OCI-LY7 (cell line): ENCODE measurements around the gene DNAJC27. TPM values are rescaled to one million over a fixed set of nuclear protein-coding genes. Genes with fewer than 3 reads are reported as not detected.

ENCODE experiments used
- BruUV-seq: library from RNA; stranded (reverse); fragments of 400-500 nt; replicated peaks from 2 replicates; lab custom pipeline; 2021; lab: Mats Ljungman, UMichigan
- CTCF ChIA-PET: fragments of 300-600 bp; sonication (Branson Sonifier 250); formaldehyde crosslinking; loops from one replicate; lab custom pipeline; 2022; ENCODE audit warnings: antibody characterized with exemption; ENCODE audit not compliant: unreplicated experiment; lab: Charles Lee
- POLR2A ChIA-PET: fragments of 300-600 bp; sonication (Branson Sonifier 250); formaldehyde crosslinking; loops from one replicate; lab custom pipeline; 2022; ENCODE audit warnings: antibody characterized with exemption; lab: Charles Lee
- DNase-seq: peaks from one replicate; pipeline ENCODE4 v3.0.0-alpha.2; 2015; ENCODE audit warnings: low spot score
- H2AFZ ChIP-seq: fragments of 200-600 bp; sonication (generic), shearing (Covaris generic); 2 replicates; pipeline ENCODE4 v1.6.1; 2014; ENCODE audit warnings: mild to moderate bottlenecking, antibody characterized with exemption, low read length, moderate library complexity
- H3K27ac ChIP-seq: fragments of 200-600 bp; sonication (generic); 2 replicates; pipeline ENCODE4 v1.5.1; 2014; ENCODE audit warnings: mixed run types, low read depth, mild to moderate bottlenecking, moderate library complexity, low read length, inconsistent platforms; ENCODE audit not compliant: poor library complexity, severe bottlenecking
- H3K36me3 ChIP-seq: fragments of 200-600 bp; sonication (generic); 2 replicates; pipeline ENCODE4 v1.6.1; 2014; ENCODE audit warnings: mild to moderate bottlenecking, antibody characterized with exemption, low read length, moderate library complexity, mixed read lengths; ENCODE audit not compliant: insufficient read depth
- H3K4me1 ChIP-seq: fragments of 200-600 bp; sonication (generic); 2 replicates; pipeline ENCODE4 v1.5.1; 2014; ENCODE audit warnings: mild to moderate bottlenecking, low read length; ENCODE audit not compliant: insufficient read depth, poor library complexity, severe bottlenecking
- H3K4me2 ChIP-seq: fragments of 200-600 bp; sonication (generic); 2 replicates; pipeline ENCODE4 v1.6.1; 2014; ENCODE audit warnings: mild to moderate bottlenecking, low read length
- H3K4me3 ChIP-seq: fragments of 200-600 bp; sonication (generic); 2 replicates; pipeline ENCODE4 v1.5.1; 2014; ENCODE audit warnings: mild to moderate bottlenecking, low read depth, low read length; ENCODE audit not compliant: poor library complexity, severe bottlenecking
- H3K79me2 ChIP-seq: fragments of 200-600 bp; sonication (generic); 2 replicates; pipeline ENCODE4 v1.6.1; 2016; ENCODE audit warnings: low read depth, mild to moderate bottlenecking, low read length, moderate library complexity, mixed read lengths; ENCODE audit not compliant: insufficient read depth
- H3K9me2 ChIP-seq: fragments of 200-600 bp; sonication (generic); 2 replicates; pipeline ENCODE4 v1.6.1; 2016; ENCODE audit warnings: mild to moderate bottlenecking, low read length, mixed read lengths; ENCODE audit not compliant: insufficient read depth
- H3K9me3 ChIP-seq: fragments of 200-600 bp; sonication (generic); 2 replicates; pipeline ENCODE4 v1.6.1; 2014; ENCODE audit warnings: mild to moderate bottlenecking, mixed run types, low read length, mixed read lengths
- H4K20me1 ChIP-seq: fragments of 200-600 bp; sonication (generic); 2 replicates; pipeline ENCODE4 v1.6.1; 2014; ENCODE audit warnings: mild to moderate bottlenecking, antibody characterized with exemption, low read length, moderate library complexity, mixed read lengths; ENCODE audit not compliant: insufficient read depth
- EZH2phosphoT487 ChIP-seq: fragments of 200-600 bp; sonication (generic); IDR thresholded peaks from 2 replicates; pipeline ENCODE4 v1.6.1; 2018; ENCODE audit warnings: low read depth, borderline replicate concordance, mild to moderate bottlenecking, mixed run types, antibody characterized with exemption, low read length, moderate library complexity, mixed read lengths
- intact Hi-C: fragments of 100-400 bp; cut with micrococcal nuclease; formaldehyde crosslinking; loops from one replicate; pipeline ENCODE4 v1.10.0; 2022; ENCODE audit not compliant: unreplicated experiment
- total RNA-seq, 2 experiments: library from RNA; depleted of rRNA in 1 of 2; stranded (reverse); fragments of >200 nt in 1 of 2; shearing (Covaris generic) in 1 of 2; gene quantifications; 2 replicates each; pipeline ENCODE4 v1.2.3, GENCODE V29; 2014 to 2022
- TF ChIP-seq, protein P1 (sequence below): fragments of 200-600 bp; sonication (generic); conservative IDR thresholded peaks from 2 replicates; pipeline ENCODE4 v1.5.1; 2014; ENCODE audit warnings: mild to moderate bottlenecking, antibody characterized with exemption, low read length, moderate library complexity, mixed read lengths

Gene DNAJC27
- total RNA-seq, 2 experiments from 2014 or later, result 3.6 to 6.6 TPM

DNA sequence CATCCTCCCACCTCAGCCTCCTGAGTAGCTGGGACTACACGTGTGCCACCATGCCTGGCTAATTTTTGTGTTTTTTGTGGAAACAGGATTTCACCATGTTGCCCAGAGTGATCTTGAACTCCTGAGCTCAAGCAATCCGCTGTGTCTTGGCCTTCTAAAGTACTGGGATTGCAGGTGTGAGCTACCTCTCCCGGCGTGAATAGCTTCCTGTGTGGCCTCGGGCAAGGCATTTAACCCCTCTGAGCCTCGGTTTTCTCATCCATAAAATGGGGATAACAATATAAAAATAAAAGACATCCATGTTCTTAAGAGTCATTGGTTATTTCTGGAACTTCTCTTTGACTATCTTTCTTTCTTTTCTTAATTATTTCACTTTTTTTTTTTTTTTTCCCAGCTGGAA is 32.4 kb downstream of the DNAJC27 start:
- ChIA-PET POLR2A (interaction anchor here (1.2 to 1.4 kb wide), 2 partner anchors 8 to 16 kb away, joined by 3 to 11 read pairs; no protein-coding TSS in a partner anchor), CTCF (interaction anchor here (0.5 kb wide), 1 partner anchor 438 kb away, joined by 3 read pairs; no protein-coding TSS in a partner anchor)
- H3K9me2 ChIP-seq, result no peaks in the 10 kb centered on the region
- no TSS peak for BruUV-seq
- H3K4me1 ChIP-seq, result no peaks in the 10 kb centered on the region
- TF ChIP-seq EZH2phosphoT487, result no peak
- TF ChIP-seq, protein P1, sequence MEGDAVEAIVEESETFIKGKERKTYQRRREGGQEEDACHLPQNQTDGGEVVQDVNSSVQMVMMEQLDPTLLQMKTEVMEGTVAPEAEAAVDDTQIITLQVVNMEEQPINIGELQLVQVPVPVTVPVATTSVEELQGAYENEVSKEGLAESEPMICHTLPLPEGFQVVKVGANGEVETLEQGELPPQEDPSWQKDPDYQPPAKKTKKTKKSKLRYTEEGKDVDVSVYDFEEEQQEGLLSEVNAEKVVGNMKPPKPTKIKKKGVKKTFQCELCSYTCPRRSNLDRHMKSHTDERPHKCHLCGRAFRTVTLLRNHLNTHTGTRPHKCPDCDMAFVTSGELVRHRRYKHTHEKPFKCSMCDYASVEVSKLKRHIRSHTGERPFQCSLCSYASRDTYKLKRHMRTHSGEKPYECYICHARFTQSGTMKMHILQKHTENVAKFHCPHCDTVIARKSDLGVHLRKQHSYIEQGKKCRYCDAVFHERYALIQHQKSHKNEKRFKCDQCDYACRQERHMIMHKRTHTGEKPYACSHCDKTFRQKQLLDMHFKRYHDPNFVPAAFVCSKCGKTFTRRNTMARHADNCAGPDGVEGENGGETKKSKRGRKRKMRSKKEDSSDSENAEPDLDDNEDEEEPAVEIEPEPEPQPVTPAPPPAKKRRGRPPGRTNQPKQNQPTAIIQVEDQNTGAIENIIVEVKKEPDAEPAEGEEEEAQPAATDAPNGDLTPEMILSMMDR, result no peak
- H3K79me2 ChIP-seq, result no peaks in the 10 kb centered on the region
- H3K4me3 ChIP-seq, result no peak overlapping the region
- DNase-seq, result no peak
- no peak overlapping the region for H2AFZ ChIP-seq
- H3K36me3 ChIP-seq, result no peaks in the 10 kb centered on the region
- no peaks in the 10 kb centered on the region for H4K20me1 ChIP-seq
- no peaks in the 10 kb centered on the region for H3K9me3 ChIP-seq
- H3K4me2 ChIP-seq, result no peak overlapping the region
- H3K27ac ChIP-seq, result no peak overlapping the region
- intact Hi-C loops, result no loop called here

DNA sequence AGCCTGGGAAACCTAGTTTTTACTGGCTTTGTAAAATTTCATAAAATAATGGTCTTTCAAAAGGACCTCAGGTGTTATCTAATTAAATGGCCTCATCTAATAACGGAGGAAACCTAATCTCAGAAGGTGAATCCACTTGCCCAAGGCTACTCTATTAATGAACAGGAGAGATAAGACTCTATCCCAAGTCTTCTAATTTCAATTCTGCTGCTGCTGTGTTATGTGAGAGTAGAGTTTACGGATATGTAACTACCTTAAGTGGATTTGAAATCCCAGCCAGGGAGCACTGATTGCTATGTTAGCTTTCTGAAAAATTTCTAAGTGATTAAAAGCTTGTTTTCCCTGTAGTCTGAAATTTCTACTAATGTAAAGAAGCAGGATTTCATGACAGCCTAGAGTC is 34.5 kb downstream of the DNAJC27 start:
- no peaks in the 10 kb centered on the region for H4K20me1 ChIP-seq
- no peaks in the 10 kb centered on the region for H3K9me3 ChIP-seq
- intact Hi-C loops, result no loop called here
- no peak overlapping the region for H3K4me2 ChIP-seq
- no peak overlapping the region for H2AFZ ChIP-seq
- H3K27ac ChIP-seq, result no peak overlapping the region
- H3K4me1 ChIP-seq, result no peaks in the 10 kb centered on the region
- ChIA-PET POLR2A (interaction anchor here (0.9 kb wide), 1 partner anchor 11 kb away, joined by 3 read pairs; no protein-coding TSS in a partner anchor), CTCF (no interaction called here)
- BruUV-seq, result no TSS peak
- no peaks in the 10 kb centered on the region for H3K79me2 ChIP-seq
- H3K4me3 ChIP-seq, result no peak overlapping the region
- no peak for DNase-seq
- no peaks in the 10 kb centered on the region for H3K9me2 ChIP-seq
- no peaks in the 10 kb centered on the region for H3K36me3 ChIP-seq
- TF ChIP-seq EZH2phosphoT487, result no peak
- TF ChIP-seq, protein P1, result no peak

DNA sequence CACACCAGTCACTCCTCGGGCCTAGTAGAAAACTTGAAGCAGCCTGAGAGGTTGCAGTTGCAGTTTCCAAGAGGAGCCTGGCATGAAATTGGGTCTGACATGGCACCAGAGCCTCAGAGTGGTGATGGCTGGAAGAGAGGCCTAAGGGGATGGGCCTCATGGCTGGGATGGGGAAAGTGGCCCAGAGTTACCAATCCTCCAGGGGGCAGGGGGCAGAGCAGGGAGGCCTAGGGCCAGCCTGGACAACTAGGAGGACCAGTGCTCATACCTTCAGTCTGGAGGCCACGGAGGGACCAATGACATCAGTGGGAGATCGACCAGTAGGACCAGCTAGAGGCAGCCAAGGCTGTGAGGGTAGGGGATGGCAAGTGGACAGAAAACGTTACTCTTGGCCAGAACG is 36.6 kb downstream of the DNAJC27 start:
- H3K4me2 ChIP-seq, result no peak overlapping the region
- no peaks in the 10 kb centered on the region for H3K9me2 ChIP-seq
- no peak for DNase-seq
- H3K4me3 ChIP-seq, result no peak overlapping the region
- CTCF ChIA-PET, result no interaction called here
- no peak overlapping the region for H3K27ac ChIP-seq
- no peaks in the 10 kb centered on the region for H3K9me3 ChIP-seq
- POLR2A ChIA-PET, result interaction anchor here (0.7 to 1.1 kb wide), 4 partner anchors 8 to 523 kb away, joined by 3 to 8 read pairs (median 3); no protein-coding TSS in a partner anchor
- peaks cover 15% of the 10 kb centered on the region for H3K4me1 ChIP-seq
- BruUV-seq, result no TSS peak
- H3K36me3 ChIP-seq, result no peaks in the 10 kb centered on the region
- H3K79me2 ChIP-seq, result no peaks in the 10 kb centered on the region
- H4K20me1 ChIP-seq, result no peaks in the 10 kb centered on the region
- intact Hi-C loops, result no loop called here
- H2AFZ ChIP-seq, result no peak overlapping the region
- TF ChIP-seq EZH2phosphoT487, result no peak
- TF ChIP-seq, protein P1, result no peak
